ENCODE measurements around the gene TTF2. TPM values are rescaled to one million over a fixed set of nuclear protein-coding genes. Genes with fewer than 3 reads are reported as not detected.

Gene TTF2
- total RNA-seq, 1 donor from 2014 or later, result 37.7 TPM

DNA sequence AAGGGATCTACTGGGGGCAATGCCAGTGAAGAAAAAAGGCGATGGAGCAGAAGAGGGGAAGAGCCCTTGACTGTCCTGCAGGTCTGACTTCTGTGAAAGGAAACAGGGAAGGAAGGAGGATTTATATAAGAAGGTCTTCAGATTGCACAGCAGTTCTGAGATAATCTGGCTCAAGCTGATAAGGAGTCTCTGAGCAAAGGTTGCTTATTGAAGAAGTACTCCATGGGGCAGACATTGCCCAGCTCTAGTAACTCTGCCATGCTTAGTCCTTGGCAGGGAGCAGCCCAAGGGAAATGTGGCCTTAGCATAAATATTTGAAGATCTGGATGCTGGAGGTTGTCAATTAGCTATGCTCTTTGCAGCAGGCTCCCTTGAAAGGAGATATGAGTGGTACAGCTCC is 15.9 kb upstream of the TTF2 start:
- Mint-ChIP-seq H3K4me1 (peaks cover 15% of the 10 kb centered on the region), H3K27ac (no peak overlapping the region), H3K4me3 (no peak overlapping the region), H3K36me3 (ENCODE audit: low read depth) (no peaks in the 10 kb centered on the region), H3K27me3 (no peaks in the 10 kb centered on the region), H3K9me3 (peaks cover 2% of the 10 kb centered on the region)
- no peak for DNase-seq
- ChIA-PET CTCF (no interaction called here), POLR2A (no interaction called here)
- TF ChIP-seq, protein P1, sequence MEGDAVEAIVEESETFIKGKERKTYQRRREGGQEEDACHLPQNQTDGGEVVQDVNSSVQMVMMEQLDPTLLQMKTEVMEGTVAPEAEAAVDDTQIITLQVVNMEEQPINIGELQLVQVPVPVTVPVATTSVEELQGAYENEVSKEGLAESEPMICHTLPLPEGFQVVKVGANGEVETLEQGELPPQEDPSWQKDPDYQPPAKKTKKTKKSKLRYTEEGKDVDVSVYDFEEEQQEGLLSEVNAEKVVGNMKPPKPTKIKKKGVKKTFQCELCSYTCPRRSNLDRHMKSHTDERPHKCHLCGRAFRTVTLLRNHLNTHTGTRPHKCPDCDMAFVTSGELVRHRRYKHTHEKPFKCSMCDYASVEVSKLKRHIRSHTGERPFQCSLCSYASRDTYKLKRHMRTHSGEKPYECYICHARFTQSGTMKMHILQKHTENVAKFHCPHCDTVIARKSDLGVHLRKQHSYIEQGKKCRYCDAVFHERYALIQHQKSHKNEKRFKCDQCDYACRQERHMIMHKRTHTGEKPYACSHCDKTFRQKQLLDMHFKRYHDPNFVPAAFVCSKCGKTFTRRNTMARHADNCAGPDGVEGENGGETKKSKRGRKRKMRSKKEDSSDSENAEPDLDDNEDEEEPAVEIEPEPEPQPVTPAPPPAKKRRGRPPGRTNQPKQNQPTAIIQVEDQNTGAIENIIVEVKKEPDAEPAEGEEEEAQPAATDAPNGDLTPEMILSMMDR (IDR thresholded peaks at IDR 0.05), result no peak
- ATAC-seq (ENCODE audit: low read depth), result no peak
- intact Hi-C loops (cut with micrococcal nuclease), result no loop called here

DNA sequence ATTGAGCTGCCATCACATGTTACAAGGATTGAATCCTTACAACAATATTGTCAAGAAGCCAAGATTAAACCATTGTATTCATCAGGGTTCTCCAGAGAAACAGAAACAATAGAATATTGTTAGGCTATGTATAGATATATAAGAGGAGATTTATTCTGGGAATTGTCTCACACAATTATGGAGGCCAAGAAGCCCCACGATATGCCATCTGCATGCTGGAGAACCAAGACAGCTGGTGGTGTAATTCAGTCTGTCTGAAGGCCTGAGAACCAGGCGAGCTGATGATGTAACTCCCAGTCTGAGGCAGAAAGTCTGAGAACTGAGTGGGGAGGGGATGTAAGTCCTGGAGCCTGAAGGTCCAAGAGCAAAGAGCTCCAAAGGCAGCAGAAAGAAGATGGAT is 14.5 kb upstream of the TTF2 start:
- peaks cover 2% of the 10 kb centered on the region for H3K9me3 Mint-ChIP-seq
- H3K27me3 Mint-ChIP-seq, result no peaks in the 10 kb centered on the region
- no peak overlapping the region for H3K27ac Mint-ChIP-seq
- intact Hi-C loops (cut with micrococcal nuclease), result no loop called here
- H3K36me3 Mint-ChIP-seq (ENCODE audit: low read depth), result no peaks in the 10 kb centered on the region
- ChIA-PET CTCF (interaction anchor here (1.7 kb wide), 1 partner anchor 308 kb away, joined by 4 read pairs; no protein-coding TSS in a partner anchor), POLR2A (no interaction called here)
- DNase-seq, result no peak
- ATAC-seq (ENCODE audit: low read depth), result no peak
- peaks cover 29% of the 10 kb centered on the region for H3K4me1 Mint-ChIP-seq
- TF ChIP-seq, protein P1 (IDR thresholded peaks at IDR 0.05), result no peak
- no peak overlapping the region for H3K4me3 Mint-ChIP-seq

DNA sequence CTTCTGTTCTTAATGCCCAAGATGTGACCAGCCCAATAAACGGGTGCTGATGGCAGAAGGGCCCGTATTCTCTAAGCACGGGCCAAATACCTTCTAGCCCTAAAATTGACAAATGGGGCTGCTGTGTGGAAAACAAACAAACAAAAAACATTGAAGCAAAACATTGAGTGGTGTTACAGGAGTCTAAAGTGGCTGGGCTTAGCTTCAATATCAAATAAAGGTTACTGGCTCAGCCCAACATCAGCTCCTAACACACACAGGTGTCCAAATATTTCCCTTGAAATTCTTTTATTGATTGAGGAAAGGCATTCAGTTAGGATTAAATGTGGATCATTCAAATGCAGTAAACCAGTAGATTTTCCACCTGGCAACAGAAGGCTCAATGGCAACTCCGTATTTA is 13.3 kb upstream of the TTF2 start:
- TF ChIP-seq, protein P1 (IDR thresholded peaks at IDR 0.05), result no peak
- POLR2A ChIA-PET, result no interaction called here
- no peak for DNase-seq
- CTCF ChIA-PET, result interaction anchor here (1.7 kb wide), 1 partner anchor 309 kb away, joined by 4 read pairs; no protein-coding TSS in a partner anchor
- Mint-ChIP-seq H3K9me3 (no peaks in the 10 kb centered on the region), H3K36me3 (ENCODE audit: low read depth) (no peaks in the 10 kb centered on the region), H3K4me3 (no peak overlapping the region), H3K4me1 (peaks cover 41% of the 10 kb centered on the region), H3K27ac (no peak overlapping the region), H3K27me3 (no peaks in the 10 kb centered on the region)
- no peak for ATAC-seq (ENCODE audit: low read depth)
- intact Hi-C loops (cut with micrococcal nuclease), result no loop called here

DNA sequence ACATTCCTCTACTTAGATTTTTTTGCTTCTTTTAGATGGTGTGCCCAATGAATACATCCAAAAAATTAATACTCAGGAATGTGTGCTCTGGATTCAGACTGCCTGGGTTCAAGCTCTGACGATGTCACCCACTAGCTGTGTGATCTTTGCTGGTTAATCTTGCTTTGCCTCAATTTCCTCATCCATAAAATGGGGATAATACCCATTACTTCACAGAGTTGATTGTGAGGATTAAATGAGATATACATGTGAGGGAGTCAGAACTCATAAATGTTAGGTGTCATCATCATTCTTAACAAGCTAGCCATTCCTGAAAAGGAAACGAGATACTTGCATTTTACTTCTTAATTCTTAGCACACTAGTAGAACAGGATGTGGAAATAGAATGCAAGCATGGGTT is 12.9 kb upstream of the TTF2 start:
- ChIA-PET POLR2A (no interaction called here), CTCF (interaction anchor here (1.7 kb wide), 1 partner anchor 310 kb away, joined by 4 read pairs; no protein-coding TSS in a partner anchor)
- no peaks in the 10 kb centered on the region for H3K27me3 Mint-ChIP-seq
- no peak overlapping the region for H3K4me3 Mint-ChIP-seq
- no peak for ATAC-seq (ENCODE audit: low read depth)
- TF ChIP-seq, protein P1 (IDR thresholded peaks at IDR 0.05), result no peak
- no peak overlapping the region for H3K27ac Mint-ChIP-seq
- DNase-seq, result no peak
- intact Hi-C loops (cut with micrococcal nuclease), result no loop called here
- no peaks in the 10 kb centered on the region for H3K9me3 Mint-ChIP-seq
- H3K36me3 Mint-ChIP-seq (ENCODE audit: low read depth), result no peaks in the 10 kb centered on the region
- H3K4me1 Mint-ChIP-seq, result peaks cover 43% of the 10 kb centered on the region

DNA sequence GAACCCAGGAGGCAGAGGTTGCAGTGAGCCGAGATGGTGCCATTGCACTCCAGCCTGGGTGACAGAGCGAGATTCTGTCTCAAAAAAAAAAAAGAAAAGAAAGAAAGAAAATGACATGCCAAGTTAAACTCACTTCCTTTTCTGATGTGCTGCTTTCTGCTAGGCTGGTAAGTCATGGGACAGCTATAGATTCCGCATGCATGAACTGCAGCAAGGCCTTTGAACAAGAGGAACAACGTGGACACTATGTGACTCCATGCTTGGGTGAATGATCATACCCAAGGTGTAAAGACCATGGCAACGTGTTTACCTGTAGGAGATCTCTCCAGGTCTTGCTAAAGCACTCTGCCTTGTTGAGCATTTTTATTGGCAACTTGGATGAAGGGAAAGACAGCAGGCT is 10.3 kb upstream of the TTF2 start:
- no peaks in the 10 kb centered on the region for H3K27me3 Mint-ChIP-seq
- ChIA-PET POLR2A (interaction anchor here (1.0 kb wide), 1 partner anchor 313 kb away, joined by 3 read pairs; no protein-coding TSS in a partner anchor), CTCF (interaction anchor here (1.0 kb wide), 1 partner anchor 313 kb away, joined by 7 read pairs; no protein-coding TSS in a partner anchor)
- DNase-seq (no peak), ATAC-seq (ENCODE audit: low read depth) (peak; percentile 32)
- intact Hi-C loops (cut with micrococcal nuclease), result loop anchor here (10.0 kb wide), 1 partner anchor 1245 kb away; no protein-coding TSS in a partner anchor
- H3K27ac Mint-ChIP-seq, result peak overlapping the region; percentile 73
- H3K4me1 Mint-ChIP-seq, result peaks cover 43% of the 10 kb centered on the region
- TF ChIP-seq, protein P1 (IDR thresholded peaks at IDR 0.05), result no peak
- no peaks in the 10 kb centered on the region for H3K9me3 Mint-ChIP-seq
- no peak overlapping the region for H3K4me3 Mint-ChIP-seq
- H3K36me3 Mint-ChIP-seq (ENCODE audit: low read depth), result no peaks in the 10 kb centered on the region
